ENCODE data around the gene GRPEL2.

GRPEL2 gene

DNA sequence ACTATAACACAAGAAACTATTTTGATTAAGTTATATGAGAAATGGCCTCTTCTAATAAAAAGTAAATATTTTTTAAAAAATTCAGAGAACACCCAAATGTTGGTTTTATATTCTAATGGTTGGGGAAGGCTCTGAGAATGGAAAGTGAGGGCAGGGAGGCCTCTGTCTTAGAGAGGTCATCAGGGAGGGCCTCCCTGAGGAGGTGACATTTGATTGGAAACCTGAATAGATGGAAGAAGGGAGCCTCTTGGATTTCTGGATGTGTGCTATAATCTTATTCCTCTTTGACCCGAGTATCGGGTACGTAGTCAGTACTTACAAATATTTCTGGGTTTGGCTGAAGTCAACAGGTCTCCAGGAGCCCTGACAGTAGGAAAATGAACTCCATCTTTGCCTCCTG, 26.1 kb upstream of the GRPEL2 start:
- DNase-seq (ENCODE audit: low spot score), result no peak

DNA sequence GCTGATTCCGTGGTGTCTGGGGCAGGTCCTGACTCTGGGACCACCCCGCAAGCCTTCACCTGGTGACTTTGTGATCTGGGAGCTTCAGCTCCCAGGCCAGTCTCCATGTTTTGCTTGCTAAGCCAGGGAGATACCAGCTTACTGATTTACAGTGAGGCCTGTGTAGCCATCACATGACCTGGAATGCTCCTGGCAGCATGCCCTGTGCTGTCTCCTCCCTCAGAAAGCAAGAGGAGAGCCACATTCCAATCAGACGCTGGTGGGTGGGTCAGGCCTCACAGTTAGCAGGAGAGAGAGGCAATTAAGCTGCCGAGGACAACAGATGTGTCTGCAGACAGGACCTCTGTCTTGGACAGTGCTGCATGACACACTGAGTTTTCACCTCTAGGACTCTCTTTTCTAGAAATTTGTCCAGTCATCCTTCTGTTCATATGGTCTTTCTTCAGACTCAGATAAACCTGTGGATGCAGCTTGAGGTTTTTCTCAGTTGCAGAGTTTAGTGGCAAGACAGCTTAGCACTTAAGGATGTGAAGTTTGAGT, 24.4 kb upstream of the GRPEL2 start:
- DNase-seq (ENCODE audit: low spot score), result peak; percentile 88

DNA sequence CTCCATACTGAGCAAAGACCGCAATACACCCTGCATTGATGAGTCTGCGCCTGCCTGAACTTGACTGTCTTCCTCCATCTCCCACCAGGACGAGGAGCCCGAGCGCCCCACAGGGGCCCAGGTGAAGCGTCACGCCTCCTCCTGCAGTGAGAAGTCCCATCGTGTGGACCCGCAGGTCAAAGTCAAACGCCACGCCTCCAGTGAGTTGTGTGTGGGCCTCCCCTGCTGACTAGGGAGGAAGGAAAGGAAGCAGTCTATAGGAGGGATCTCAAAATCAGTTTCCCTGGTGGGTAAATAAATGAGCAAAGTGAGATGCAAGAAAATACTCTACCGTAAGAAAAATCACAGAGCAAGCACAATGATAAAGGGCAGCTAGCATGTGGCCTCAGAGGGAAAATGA, 22.8 kb upstream of the GRPEL2 start:
- no peak for DNase-seq (ENCODE audit: low spot score)

DNA sequence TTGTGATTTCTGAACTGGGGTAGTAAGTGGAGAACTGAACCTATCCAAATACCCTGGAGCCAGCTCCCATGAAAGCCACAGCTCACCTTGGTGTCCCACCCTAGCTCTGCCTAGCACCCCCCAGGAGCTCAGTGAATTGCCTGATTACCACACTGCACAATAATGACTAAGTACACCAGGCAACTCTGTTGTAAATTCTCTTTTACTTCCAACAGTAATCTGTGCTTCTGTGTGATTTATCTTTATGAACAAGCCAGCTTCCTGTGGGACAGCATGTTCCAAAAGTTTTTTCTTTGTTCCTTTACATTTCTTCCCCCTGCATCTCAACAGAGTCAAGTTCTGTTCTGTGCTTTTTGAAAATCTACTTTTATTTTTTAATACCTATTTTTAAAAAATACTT, 22.1 kb upstream of the GRPEL2 start:
- no peak for DNase-seq (ENCODE audit: low spot score)

DNA sequence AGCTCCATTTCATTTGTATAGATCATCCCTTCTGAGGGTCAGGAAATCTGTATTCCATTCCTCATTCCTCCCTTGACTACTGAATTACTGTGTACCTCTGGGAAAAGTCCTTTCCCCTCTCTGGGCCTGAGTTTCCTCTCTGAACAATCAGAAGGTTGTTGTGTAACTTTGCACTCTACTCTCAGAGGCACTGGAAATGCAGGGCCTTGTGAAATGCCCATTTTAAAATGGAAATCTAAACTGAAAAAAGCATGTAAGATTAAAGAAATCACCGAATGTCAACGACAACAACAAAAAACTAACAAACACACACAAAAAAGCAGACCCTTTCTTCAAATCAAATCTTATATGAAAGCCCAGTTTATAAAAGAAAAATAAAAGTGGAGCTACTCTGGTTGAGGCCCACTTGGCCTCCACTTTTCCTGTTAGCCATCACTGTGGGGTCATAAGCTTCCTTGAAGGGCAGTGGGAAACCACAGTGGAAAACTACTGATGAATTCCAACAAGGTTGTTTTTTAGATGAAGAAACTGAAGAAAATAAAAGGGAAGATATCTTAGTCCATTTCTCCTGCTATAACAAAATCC, 21.6 kb upstream of the GRPEL2 start:
- no peak for DNase-seq (ENCODE audit: low spot score)

DNA sequence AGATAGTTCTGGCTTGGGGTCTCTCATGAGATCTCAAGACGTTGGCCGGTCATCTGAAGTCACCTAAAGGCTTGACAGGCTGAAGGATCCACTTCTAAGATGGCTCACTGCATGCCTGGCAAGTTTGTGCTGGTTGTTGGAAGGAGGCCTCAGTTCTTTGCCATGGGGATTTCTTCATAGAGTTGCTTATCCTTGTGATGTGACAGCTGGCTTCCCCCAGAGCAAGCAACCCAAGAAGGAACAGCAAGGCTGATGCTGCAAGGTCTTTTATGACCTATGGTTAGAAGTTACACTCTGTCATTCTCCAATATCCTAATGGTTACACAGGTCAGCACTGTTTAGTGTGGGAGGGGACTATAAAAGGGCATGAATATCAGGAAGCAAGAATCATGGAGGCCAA, 20.7 kb upstream of the GRPEL2 start:
- no peak for DNase-seq (ENCODE audit: low spot score)

DNA sequence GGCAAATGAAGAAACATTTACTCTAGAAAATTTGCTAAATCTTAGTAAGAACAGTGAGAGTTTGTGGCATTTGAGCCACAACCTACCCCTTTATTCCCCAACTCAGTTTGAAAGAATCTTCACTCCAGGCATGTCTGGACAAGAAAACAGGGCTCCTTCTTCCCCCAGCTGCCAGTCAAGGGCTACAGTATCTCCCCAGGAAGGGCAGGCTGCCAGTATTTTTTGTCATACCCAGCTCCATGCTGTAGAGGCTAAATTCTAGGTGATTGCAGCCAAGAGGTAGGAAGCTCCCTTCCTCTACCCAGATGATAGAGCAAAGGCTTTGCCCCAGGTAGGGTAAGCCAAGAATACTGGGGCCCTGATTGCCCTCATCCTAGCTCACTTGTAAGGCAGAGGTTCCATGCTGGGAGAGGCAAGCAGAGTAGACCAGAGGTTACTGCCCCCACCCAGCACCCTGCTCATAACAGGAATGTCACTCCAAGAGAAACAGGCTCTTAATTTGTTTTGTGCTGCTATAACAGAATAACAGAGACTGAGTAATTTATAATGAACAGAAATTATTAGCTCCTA, 20.0 kb upstream of the GRPEL2 start:
- DNase-seq (ENCODE audit: low spot score), result no peak

DNA sequence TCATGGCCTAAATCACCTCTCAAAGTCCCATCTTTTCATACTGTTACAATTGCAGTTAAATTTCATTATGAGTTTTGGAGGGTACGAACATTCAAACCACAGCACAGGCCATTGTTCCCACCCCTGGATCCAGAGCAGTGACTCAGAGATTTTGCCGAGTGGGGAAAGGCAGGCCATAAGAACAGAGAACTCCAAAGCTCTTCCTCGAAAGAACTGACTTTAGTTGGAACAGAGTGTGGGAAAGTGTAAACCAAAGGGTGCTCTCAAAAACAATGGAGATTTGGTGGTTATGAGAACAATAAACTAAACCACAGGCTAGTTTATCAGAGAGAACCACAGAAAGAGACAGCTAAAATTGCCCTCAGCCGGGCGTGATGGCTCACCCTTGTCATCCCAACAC, 19.4 kb upstream of the GRPEL2 start:
- no peak for DNase-seq (ENCODE audit: low spot score)

DNA sequence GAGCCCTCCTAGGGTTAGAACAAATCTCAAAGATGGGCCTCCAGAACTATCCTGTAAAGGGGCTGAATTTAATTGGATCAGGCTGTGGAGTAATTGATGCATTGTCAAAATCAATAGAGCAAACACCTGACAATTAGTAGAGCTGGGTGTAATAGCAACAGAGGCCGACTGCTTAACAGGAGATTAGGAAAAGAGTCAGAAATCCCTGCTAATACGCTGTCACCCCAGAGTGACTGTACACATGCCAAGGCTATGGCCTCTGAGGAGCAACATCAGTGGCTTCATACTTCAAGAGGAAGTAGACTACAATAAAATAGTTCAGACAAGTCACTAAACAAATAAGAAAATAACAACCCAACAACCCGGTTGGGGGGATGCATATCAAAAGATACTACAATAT, 18.7 kb upstream of the GRPEL2 start:
- no peak for DNase-seq (ENCODE audit: low spot score)

DNA sequence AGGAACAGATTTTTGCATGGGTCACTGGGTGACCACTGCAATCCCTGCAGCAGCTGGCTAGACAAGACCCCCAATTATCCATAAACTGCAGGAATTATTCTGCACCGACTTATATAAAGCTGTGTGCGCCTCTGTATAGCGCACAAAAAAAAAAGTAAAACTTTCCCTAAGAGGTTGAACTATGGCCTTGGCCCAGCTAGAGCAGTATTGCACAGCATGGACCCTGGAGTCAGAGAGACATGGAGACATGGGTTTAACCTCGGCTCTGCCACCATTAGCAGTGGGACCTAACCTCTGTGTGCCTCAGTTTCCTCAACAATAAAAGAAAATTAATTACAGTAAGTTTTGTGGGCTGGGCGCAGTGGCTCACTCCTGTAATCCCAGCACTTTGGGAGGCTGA, 17.1 kb upstream of the GRPEL2 start:
- DNase-seq (ENCODE audit: low spot score), result no peak

DNA sequence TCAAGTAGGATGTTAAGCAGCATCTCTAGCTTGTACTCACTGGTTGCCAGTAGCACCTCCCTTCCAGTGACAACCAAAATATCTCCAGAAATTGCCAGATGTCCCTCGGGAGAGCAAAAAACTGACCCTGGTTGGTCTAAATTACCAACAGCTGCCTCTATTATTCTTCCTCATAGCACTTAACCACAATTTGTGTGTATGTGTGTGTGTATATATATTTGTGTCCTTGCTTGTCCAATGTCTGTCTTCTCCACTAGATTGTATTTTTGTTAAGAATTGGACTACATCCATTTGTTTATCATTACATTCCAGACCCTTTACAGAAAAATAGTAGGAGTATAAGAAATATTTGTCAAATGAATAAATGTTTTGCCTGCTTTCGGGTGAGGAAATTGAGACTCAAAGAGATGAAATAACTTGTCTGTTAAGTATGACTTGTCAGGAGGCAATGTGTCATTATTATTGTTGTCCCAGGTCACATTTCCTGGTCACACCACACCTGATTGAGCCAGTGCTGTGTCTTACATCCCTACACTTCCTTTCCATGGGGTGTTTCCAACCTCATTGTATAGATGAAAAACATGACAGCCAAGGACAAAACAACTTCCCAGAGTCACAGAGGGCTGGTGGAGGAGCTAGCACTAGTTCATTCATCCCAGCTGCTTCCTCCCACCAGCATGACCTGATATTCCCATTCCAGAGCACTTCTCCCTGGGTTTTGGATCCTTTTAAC, 11.4 kb upstream of the GRPEL2 start:
- DNase-seq (ENCODE audit: low spot score), result no peak

DNA sequence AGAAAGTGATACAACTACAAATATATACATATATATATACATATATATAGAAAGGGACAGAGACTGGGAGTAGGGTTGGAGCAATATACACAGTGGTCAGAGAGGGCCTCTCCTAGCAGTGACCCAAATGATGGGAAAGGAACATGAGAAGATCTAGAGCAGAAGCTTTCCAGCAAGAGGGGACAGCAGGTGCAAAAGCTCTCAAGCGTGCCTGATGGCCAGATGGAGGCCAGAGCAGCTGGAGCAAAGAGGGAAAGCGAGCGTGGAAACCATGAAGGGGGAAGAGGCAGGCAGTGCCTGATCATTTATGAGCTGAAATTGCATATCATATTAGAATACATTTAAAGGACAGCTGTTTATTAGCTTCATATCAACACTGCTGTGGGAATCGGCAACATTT, 7.6 kb upstream of the GRPEL2 start:
- no peak for DNase-seq (ENCODE audit: low spot score)

DNA sequence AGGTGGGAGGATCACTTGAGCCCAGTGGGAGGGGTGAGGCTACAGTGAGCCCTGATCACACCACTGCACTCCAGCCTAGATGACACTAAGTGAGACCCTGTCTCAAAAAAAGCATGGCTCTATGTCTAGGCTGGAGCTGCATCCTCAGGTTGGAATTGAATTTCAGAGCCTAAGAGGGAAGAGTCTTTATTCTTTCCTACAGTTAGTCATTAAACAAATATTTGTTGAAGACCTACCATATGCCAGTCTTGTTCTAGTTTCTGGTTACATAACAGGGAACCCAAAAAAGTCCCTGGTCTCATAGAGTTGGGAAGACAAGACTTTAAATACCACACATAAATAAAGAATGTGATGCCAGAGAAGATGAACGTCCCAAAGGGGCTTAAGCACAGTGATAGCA, 6.9 kb upstream of the GRPEL2 start:
- no peak for DNase-seq (ENCODE audit: low spot score)

DNA sequence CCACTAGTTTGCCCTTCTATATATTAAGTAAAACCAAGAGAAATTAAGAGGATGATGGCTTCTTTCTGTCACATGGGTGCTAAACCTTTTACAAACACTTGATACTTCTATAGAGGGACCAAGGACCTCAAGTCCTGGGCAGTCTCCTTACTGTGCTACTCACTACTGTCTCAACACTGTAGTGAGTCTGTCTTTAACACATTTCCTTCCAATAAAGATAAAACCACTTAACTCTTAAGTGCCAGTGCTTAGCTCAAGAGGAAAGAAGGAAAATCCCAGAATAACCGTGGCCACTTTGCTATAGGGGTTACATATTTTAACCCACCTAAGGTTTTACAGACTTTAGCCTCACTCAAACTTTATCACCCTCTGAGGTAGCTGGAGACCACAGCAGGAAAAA, 4.4 kb upstream of the GRPEL2 start:
- no peak for DNase-seq (ENCODE audit: low spot score)

DNA sequence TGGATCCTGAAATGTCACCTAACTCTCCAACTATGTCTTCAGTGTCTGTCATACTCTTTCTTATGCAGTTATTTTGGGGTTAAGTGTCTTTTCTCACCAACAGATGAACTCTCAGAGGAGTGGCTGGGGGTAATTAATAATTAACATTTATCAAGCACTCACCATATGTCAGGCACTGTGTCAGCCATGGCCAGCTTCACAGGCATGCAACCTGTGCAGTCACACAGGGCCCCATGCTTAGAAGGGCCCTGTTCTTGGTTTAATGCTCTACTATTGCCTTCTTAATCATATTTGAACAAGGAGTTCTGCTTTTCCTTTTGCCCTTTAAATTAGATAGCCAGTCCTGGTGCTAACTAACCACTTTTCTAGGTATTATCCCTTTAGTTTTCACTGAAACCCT, 3.4 kb upstream of the GRPEL2 start:
- no peak for DNase-seq (ENCODE audit: low spot score)

DNA sequence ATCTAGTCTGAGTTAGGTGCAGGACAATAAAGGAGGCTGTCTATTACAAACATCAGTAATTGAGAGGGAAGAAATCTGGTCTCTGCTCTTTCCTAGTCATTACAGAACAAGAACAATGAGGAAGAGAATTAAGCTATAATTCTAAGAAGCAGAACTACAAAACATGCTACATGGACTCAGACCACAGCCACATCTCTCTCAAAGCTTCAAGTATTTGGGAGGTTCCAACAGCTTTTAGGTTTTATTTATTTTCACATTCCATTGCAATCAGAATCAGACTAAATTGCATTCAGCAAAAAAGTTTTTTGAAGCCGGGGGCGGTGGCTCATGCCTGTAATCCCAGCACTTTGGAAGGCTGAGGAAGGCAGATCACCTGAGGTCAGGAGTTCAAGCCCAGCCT, 1.1 kb upstream of the GRPEL2 start:
- no peak for DNase-seq (ENCODE audit: low spot score)

DNA sequence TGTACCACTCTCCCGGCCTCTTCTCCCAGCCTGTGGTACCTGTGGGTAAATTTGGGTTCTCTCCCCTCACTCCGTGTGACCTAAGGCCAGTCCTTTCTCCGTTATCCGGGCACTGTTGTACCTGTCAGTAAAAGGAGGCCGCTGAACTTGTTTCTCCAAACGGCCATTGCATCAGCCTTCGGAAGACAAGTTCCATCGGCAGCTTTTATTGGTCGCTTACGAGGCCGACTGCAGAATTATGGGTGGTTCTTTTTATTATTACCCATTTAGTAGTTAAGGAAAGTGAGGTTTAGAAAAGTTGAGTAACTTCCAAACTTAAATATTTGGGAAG, 558 bp downstream of the GRPEL2 start:
- peak; percentile 32 for DNase-seq (ENCODE audit: low spot score)

DNA sequence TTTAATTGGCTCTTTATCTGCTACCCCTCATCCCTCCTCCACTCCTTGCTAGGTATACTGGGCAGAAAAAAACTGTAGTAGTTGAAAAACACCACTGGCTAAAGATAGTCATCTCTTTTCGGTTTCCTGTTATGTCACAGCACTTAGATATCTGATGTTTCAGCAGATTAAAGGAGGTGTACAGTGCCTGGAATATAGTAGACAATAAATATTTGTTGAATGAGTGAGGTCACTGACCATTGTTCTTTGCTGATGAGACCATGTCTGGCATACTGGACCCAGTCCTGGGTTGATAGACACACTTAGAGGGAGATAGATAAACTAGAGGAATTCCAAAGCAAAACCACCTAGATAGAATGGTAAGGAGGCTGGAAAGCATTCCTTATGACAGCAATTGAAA, 3.2 kb downstream of the GRPEL2 start:
- no peak for DNase-seq (ENCODE audit: low spot score)

DNA sequence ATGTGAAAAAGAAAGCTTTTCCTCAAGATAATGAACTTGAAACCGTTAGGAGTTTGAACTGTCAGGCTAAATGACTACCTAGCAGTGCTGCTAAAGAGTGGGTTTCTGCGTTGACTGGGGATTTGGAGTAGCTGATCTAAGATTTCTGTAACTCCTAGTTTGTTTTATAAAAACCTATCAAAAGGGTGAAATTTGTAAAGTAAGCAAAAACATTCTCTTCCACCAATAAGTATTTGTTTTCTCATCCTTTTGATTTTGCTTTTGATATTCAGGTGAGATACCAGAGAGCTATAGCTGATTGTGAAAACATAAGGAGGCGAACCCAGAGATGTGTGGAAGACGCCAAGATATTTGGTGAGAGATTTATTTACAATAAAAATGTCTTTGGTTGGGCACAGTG, 4.1 kb downstream of the GRPEL2 start:
- no peak for DNase-seq (ENCODE audit: low spot score)

DNA sequence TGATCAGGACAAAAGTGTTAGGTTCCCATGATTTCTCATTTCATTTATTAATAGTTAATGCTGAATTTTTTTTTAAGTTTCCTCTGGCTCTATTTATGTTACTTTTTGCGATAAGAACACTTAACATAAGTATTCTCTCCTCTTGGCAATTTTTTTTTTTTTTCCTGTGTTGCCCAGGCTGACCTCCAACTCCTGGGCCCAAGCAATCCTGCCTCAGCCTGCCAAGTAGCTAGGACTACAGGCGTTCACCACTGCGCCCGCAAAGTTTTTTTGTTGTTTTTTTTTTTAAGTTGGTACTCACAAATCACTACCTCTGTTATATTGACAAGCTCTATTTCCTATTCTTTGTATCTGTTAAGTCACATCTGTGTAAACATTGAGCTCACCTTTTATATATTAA, 6.9 kb downstream of the GRPEL2 start:
- no peak for DNase-seq (ENCODE audit: low spot score)

DNA sequence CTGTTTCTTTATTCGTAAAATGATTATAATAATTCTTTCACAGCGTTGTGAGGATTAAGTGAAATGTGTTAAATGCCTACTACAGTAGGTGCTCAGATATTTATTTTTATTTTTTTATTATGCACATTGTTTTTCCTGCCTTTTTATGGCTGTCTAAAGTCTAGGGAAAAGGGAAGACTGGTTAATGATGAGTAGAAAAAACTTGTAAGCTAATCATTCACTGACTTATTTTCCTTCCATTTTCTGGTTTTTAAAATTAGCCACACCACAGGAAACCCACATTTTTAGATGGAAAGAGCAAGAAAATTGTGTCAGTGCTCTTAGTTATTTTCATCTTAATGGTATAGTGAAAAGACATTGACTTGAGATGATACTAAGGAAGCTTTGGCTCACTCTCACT, 8.6 kb downstream of the GRPEL2 start:
- no peak for DNase-seq (ENCODE audit: low spot score)

DNA sequence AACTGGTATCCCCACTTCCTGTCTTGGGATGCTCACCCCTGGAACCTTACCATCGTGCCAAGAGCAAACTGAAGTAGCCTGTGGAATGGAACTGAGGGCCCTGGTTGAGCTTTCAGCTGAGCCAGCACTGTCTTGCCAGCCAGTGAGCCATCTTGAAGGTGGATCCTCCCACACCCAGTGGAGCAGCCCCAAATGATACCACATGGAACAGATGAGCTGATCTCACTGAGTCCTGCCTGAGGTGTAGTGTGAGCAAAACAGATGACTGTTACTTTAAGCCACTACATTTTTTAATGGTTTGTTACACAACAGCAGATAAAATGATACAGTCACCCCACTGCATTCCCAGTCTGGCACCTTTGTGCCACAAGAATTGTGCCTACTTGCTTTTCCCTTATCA, 10.4 kb downstream of the GRPEL2 start:
- DNase-seq (ENCODE audit: low spot score), result no peak

DNA sequence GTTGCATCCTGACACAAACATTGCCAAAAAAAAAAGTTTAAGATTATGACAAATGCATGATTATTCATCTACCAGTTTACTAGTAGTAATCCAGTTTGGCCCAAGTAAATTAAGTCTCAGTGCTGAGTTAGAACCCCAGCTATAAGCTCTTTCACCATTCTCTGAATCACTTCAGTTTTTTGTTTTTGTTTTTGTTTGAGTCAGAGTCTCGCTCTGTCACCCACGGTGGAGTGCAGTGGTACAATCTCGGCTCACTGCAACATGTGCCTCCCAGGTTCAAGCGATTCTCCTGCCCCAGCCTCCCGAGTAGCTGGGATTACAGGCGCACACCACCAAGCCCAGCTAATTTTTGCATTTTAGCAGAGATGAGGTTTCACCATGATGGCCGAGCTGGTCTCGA, 11.1 kb downstream of the GRPEL2 start:
- no peak for DNase-seq (ENCODE audit: low spot score)
